GM10847 (cell line): ENCODE measurements around the gene TMEM198.

Experiments
- POLR2A ChIP-seq: IDR thresholded peaks from 2 replicates; pipeline ENCODE4 v1.6.1; 2011; ENCODE audit not compliant: insufficient read length; ENCODE audit errors: extremely low read depth

TMEM198 gene

GRCh38 chr2:219543596-219544358 lies at the start of gene TMEM198, which contains the start of gene CHPF:
TSS of gene TMEM198 (plus strand) at chr2:219544028. CDS start at chr2:219544728, 700 bp downstream.
TSS of gene CHPF (minus strand) at chr2:219543809. CDS start at chr2:219543538, 271 bp downstream.
- no peak for TF ChIP-seq POLR2A

- TF ChIP-seq POLR2A, result no peak
Observed at GRCh38 chr2:219494952-219495530, 48.8 kb upstream of the TMEM198 start.

- no peak for TF ChIP-seq POLR2A
Observed at GRCh38 chr2:219495531-219496122, 48.2 kb upstream of the TMEM198 start.

- TF ChIP-seq POLR2A, result no peak
Observed at GRCh38 chr2:219496247-219496824, 47.5 kb upstream of the TMEM198 start.

- no peak for TF ChIP-seq POLR2A
Observed at GRCh38 chr2:219496825-219497494, 46.9 kb upstream of the TMEM198 start.

- TF ChIP-seq POLR2A, result no peak
Observed at GRCh38 chr2:219497495-219498279, 46.1 kb upstream of the TMEM198 start.

- peak; percentile 88 for TF ChIP-seq POLR2A
Observed at GRCh38 chr2:219498280-219499057, 45.4 kb upstream of the TMEM198 start, which contains the start of gene GMPPA. TSS of gene GMPPA (plus strand) at chr2:219498891. CDS start at chr2:219499976, 1,085 bp downstream.

GRCh38 chr2:219499058-219499307 lies 44.8 kb upstream of the TMEM198 start:
- TF ChIP-seq POLR2A, result no peak

- TF ChIP-seq POLR2A, result no peak
Observed at GRCh38 chr2:219499555-219499954, 44.3 kb upstream of the TMEM198 start.

GRCh38 chr2:219500135-219500534 lies 43.7 kb upstream of the TMEM198 start:
- no peak for TF ChIP-seq POLR2A

GRCh38 chr2:219501849-219502248 lies 42.0 kb upstream of the TMEM198 start:
- no peak for TF ChIP-seq POLR2A

GRCh38 chr2:219502618-219503017 lies 41.2 kb upstream of the TMEM198 start:
- TF ChIP-seq POLR2A, result no peak

- TF ChIP-seq POLR2A, result no peak
Observed at GRCh38 chr2:219505585-219505984, 38.2 kb upstream of the TMEM198 start.
